Mesodermal cell (in vitro differentiated cells): ENCODE results near the gene AP5Z1. TPM values are rescaled to one million over a fixed set of nuclear protein-coding genes. Genes with fewer than 3 reads are reported as not detected.

Source experiments
- H3K27ac ChIP-seq: 2 replicates; pipeline ENCODE4 v1.7.0; 2013; ENCODE audit warnings: mild to moderate bottlenecking, low read depth, low read length, moderate library complexity; ENCODE audit not compliant: severe bottlenecking
- H3K36me3 ChIP-seq: 2 replicates; pipeline ENCODE4 v1.7.1; 2013; ENCODE audit warnings: mild to moderate bottlenecking, low read length, moderate library complexity; ENCODE audit not compliant: control insufficient read depth, insufficient read depth
- H3K4me1 ChIP-seq: one replicate; pipeline ENCODE4 v1.7.1; 2013; ENCODE audit warnings: mild to moderate bottlenecking, low read length; ENCODE audit not compliant: insufficient read depth, control insufficient read depth, poor library complexity, severe bottlenecking
- H3K4me3 ChIP-seq: 2 replicates; pipeline ENCODE4 v1.7.0; 2013; ENCODE audit warnings: low read length, control low read depth, mild to moderate bottlenecking; ENCODE audit not compliant: insufficient read depth, poor library complexity, severe bottlenecking; ENCODE audit errors: extremely low read depth
- H3K9me3 ChIP-seq: 2 replicates; pipeline ENCODE4 v1.7.1; 2013; ENCODE audit warnings: mild to moderate bottlenecking, low read length, moderate library complexity; ENCODE audit not compliant: control insufficient read depth
- WGBS, 2 experiments: methylation state at CpG; one replicate each; pipeline ENCODE4 v1.1.5; 2013; ENCODE audit warnings: missing lambda C conversion rate in 2 of 2; ENCODE audit not compliant: insufficient coverage in 2 of 2; 5-methylcytosine and 5-hydroxymethylcytosine counted together
- polyA plus RNA-seq, 2 experiments: library from polyadenylated mRNA; stranded (reverse); fragments of 50-300 nt; gene quantifications; one replicate each; pipeline ENCODE4 v1.2.3, GENCODE V29; 2013

Gene AP5Z1
- 17.0 TPM for polyA plus RNA-seq (2013, experiment 1 of 2)
- 11.0 TPM for polyA plus RNA-seq (2013, experiment 2 of 2)

- H3K9me3 ChIP-seq: no peaks in the 10 kb centered on the region
- peak within 1 kb of the TSS; percentile 92 for H3K27ac ChIP-seq
- 0% methylated on average over 52 to 53 of the region's 55 CpGs for WGBS, 2 experiments
- H3K4me3 ChIP-seq: peak within 1 kb of the TSS; percentile 97
- H3K36me3 ChIP-seq: peaks cover 26% of the 10 kb centered on the region
- H3K4me1 ChIP-seq: peaks cover 4% of the 10 kb centered on the region
These were observed at the start of gene AP5Z1 for GRCh38 chr7:4775250-4775847. Gene AP5Z1 (plus strand): TSS chr7:4775623. CDS start chr7:4775716, 93 bp downstream.

GRCh38 chr7:4725850-4726450 lies 49.5 kb upstream of the AP5Z1 start:
- H3K9me3 ChIP-seq: no peaks in the 10 kb centered on the region
- no peak overlapping the region for H3K4me3 ChIP-seq
- WGBS, 2 experiments: 89 to 90% methylated on average over 12 to 15 of the region's 15 CpGs
- peaks cover 45% of the 10 kb centered on the region for H3K4me1 ChIP-seq
- peak overlapping the region; percentile 93 for H3K27ac ChIP-seq
- H3K36me3 ChIP-seq: peaks cover 39% of the 10 kb centered on the region

GRCh38 chr7:4726566-4726965 lies 48.9 kb upstream of the AP5Z1 start:
- Histone ChIP-seq H3K27ac (no peak overlapping the region), H3K4me1 (peaks cover 49% of the 10 kb centered on the region), H3K4me3 (no peak overlapping the region), H3K36me3 (peaks cover 39% of the 10 kb centered on the region), H3K9me3 (no peaks in the 10 kb centered on the region)
- 98 to 99% methylated on average over 7 of the region's 9 CpGs for WGBS, 2 experiments

- peaks cover 42% of the 10 kb centered on the region for H3K4me1 ChIP-seq
- no peak overlapping the region for H3K4me3 ChIP-seq
- peaks cover 46% of the 10 kb centered on the region for H3K36me3 ChIP-seq
- WGBS, 2 experiments: 96 to 98% methylated on average over 19 of the region's 20 CpGs
- no peaks in the 10 kb centered on the region for H3K9me3 ChIP-seq
- H3K27ac ChIP-seq: no peak overlapping the region
These were observed 47.3 kb upstream of the AP5Z1 start for GRCh38 chr7:4727914-4728705.

GRCh38 chr7:4729266-4729665 lies 46.2 kb upstream of the AP5Z1 start:
- 80 to 94% methylated on average over 9 to 16 of the region's 19 CpGs for WGBS, 2 experiments
- Histone ChIP-seq H3K36me3 (peaks cover 47% of the 10 kb centered on the region), H3K4me1 (peaks cover 44% of the 10 kb centered on the region), H3K27ac (no peak overlapping the region), H3K4me3 (no peak overlapping the region), H3K9me3 (no peaks in the 10 kb centered on the region)

- Histone ChIP-seq H3K9me3 (no peaks in the 10 kb centered on the region), H3K4me1 (peaks cover 35% of the 10 kb centered on the region), H3K27ac (no peak overlapping the region), H3K36me3 (peaks cover 47% of the 10 kb centered on the region), H3K4me3 (no peak overlapping the region)
- WGBS, 2 experiments: 87 to 88% methylated on average over 19 of the region's 19 CpGs
These were observed 45.1 kb upstream of the AP5Z1 start for GRCh38 chr7:4730276-4730675.

GRCh38 chr7:4730971-4731370 lies 44.5 kb upstream of the AP5Z1 start:
- peaks cover 28% of the 10 kb centered on the region for H3K4me1 ChIP-seq
- peaks cover 44% of the 10 kb centered on the region for H3K36me3 ChIP-seq
- 88 to 93% methylated on average over 9 to 10 of the region's 10 CpGs for WGBS, 2 experiments
- H3K4me3 ChIP-seq: no peak overlapping the region
- no peaks in the 10 kb centered on the region for H3K9me3 ChIP-seq
- no peak overlapping the region for H3K27ac ChIP-seq

- H3K9me3 ChIP-seq: no peaks in the 10 kb centered on the region
- H3K4me1 ChIP-seq: peaks cover 23% of the 10 kb centered on the region
- peaks cover 42% of the 10 kb centered on the region for H3K36me3 ChIP-seq
- no peak overlapping the region for H3K27ac ChIP-seq
- 97 to 98% methylated on average over 16 of the region's 16 CpGs for WGBS, 2 experiments
- H3K4me3 ChIP-seq: no peak overlapping the region
These were observed 43.6 kb upstream of the AP5Z1 start for GRCh38 chr7:4731803-4732202.

GRCh38 chr7:4733936-4734528 lies 41.4 kb upstream of the AP5Z1 start:
- peaks cover 24% of the 10 kb centered on the region for H3K4me1 ChIP-seq
- WGBS, 2 experiments: 91 to 97% methylated on average over 12 to 13 of the region's 15 CpGs
- H3K36me3 ChIP-seq: peaks cover 36% of the 10 kb centered on the region
- no peak overlapping the region for H3K4me3 ChIP-seq
- H3K27ac ChIP-seq: peak overlapping the region; percentile 23
- H3K9me3 ChIP-seq: no peaks in the 10 kb centered on the region

GRCh38 chr7:4734587-4735345 lies 40.7 kb upstream of the AP5Z1 start:
- H3K27ac ChIP-seq: no peak overlapping the region
- 95% methylated on average over 20 to 23 of the region's 23 CpGs for WGBS, 2 experiments
- no peaks in the 10 kb centered on the region for H3K9me3 ChIP-seq
- H3K36me3 ChIP-seq: peaks cover 36% of the 10 kb centered on the region
- no peak overlapping the region for H3K4me3 ChIP-seq
- peaks cover 31% of the 10 kb centered on the region for H3K4me1 ChIP-seq
